Measurements from ENCODE around the gene SLC9A3. TPM values are rescaled to one million over a fixed set of nuclear protein-coding genes. Genes with fewer than 3 reads are reported as not detected.
"Not testable (repeated sequence)": the region's sequence is repeated elsewhere in the genome, so short reads cannot be mapped to it uniquely, and the experiment has no call there.

SLC9A3 gene
- total RNA-seq, 1 donor from 2014 or later = 1.2 TPM

GRCh38 chr5:510521-510920 lies 13.7 kb downstream of the SLC9A3 start:
- no peaks in the 10 kb centered on the region for H3K4me1 Mint-ChIP-seq (ENCODE audit: unreplicated experiment)
- no peaks in the 10 kb centered on the region for H3K36me3 Mint-ChIP-seq (ENCODE audit: unreplicated experiment)
- no peak overlapping the region for H3K4me3 Mint-ChIP-seq (ENCODE audit: unreplicated experiment)
- H3K27ac Mint-ChIP-seq (ENCODE audit: unreplicated experiment) = no peak overlapping the region
- no peak for TF ChIP-seq CTCF (IDR thresholded peaks at IDR 0.05)
- DNase-seq (ENCODE audit: extremely low spot score, unreplicated experiment) = no peak
- H3K9me3 Mint-ChIP-seq (ENCODE audit: unreplicated experiment) = no peaks in the 10 kb centered on the region
- peaks cover 17% of the 10 kb centered on the region for H3K27me3 Mint-ChIP-seq (ENCODE audit: unreplicated experiment)

- Mint-ChIP-seq H3K36me3 (ENCODE audit: unreplicated experiment) (no peaks in the 10 kb centered on the region), H3K27ac (ENCODE audit: unreplicated experiment) (no peak overlapping the region), H3K4me3 (ENCODE audit: unreplicated experiment) (no peak overlapping the region), H3K27me3 (ENCODE audit: unreplicated experiment) (peaks cover 13% of the 10 kb centered on the region), H3K4me1 (ENCODE audit: unreplicated experiment) (no peaks in the 10 kb centered on the region), H3K9me3 (ENCODE audit: unreplicated experiment) (no peaks in the 10 kb centered on the region)
- no peak for TF ChIP-seq CTCF (IDR thresholded peaks at IDR 0.05)
- DNase-seq (ENCODE audit: extremely low spot score, unreplicated experiment) = no peak
Measured at GRCh38 chr5:509611-510185, 14.6 kb downstream of the SLC9A3 start.

- H3K27ac Mint-ChIP-seq (ENCODE audit: unreplicated experiment); H3K4me1 Mint-ChIP-seq (ENCODE audit: unreplicated experiment); H3K36me3 Mint-ChIP-seq (ENCODE audit: unreplicated experiment); H3K27me3 Mint-ChIP-seq (ENCODE audit: unreplicated experiment); H3K4me3 Mint-ChIP-seq (ENCODE audit: unreplicated experiment); H3K9me3 Mint-ChIP-seq (ENCODE audit: unreplicated experiment); DNase-seq (ENCODE audit: extremely low spot score, unreplicated experiment): not testable (repeated sequence)
Measured at GRCh38 chr5:507986-508575, 16.2 kb downstream of the SLC9A3 start.

- TF ChIP-seq CTCF (IDR thresholded peaks at IDR 0.05) = no peak
Measured at GRCh38 chr5:505951-506525, 18.2 kb downstream of the SLC9A3 start.

GRCh38 chr5:504326-505154 lies 19.7 kb downstream of the SLC9A3 start:
- Mint-ChIP-seq H3K36me3 (ENCODE audit: unreplicated experiment) (no peaks in the 10 kb centered on the region), H3K4me1 (ENCODE audit: unreplicated experiment) (no peaks in the 10 kb centered on the region), H3K27ac (ENCODE audit: unreplicated experiment) (no peak overlapping the region), H3K9me3 (ENCODE audit: unreplicated experiment) (no peaks in the 10 kb centered on the region), H3K27me3 (ENCODE audit: unreplicated experiment) (peaks cover 7% of the 10 kb centered on the region), H3K4me3 (ENCODE audit: unreplicated experiment) (no peak overlapping the region)
- no peak for DNase-seq (ENCODE audit: extremely low spot score, unreplicated experiment)
- no peak for TF ChIP-seq CTCF (IDR thresholded peaks at IDR 0.05)

More at GRCh38 chr5:505951-506525, 18.2 kb downstream of the SLC9A3 start:
- Mint-ChIP-seq H3K9me3 (ENCODE audit: unreplicated experiment) (no peaks in the 10 kb centered on the region), H3K27me3 (ENCODE audit: unreplicated experiment) (peaks cover 9% of the 10 kb centered on the region), H3K4me3 (ENCODE audit: unreplicated experiment) (no peak overlapping the region), H3K4me1 (ENCODE audit: unreplicated experiment) (no peaks in the 10 kb centered on the region), H3K36me3 (ENCODE audit: unreplicated experiment) (no peaks in the 10 kb centered on the region), H3K27ac (ENCODE audit: unreplicated experiment) (no peak overlapping the region)
- DNase-seq (ENCODE audit: extremely low spot score, unreplicated experiment) = no peak
